Activated CD4-positive, alpha-beta memory T cell treated with anti-CD3 and anti-CD28 coated beads, Interleukin-2, amount 10 ng/mL, durations not matched to agents 7 days and 5 days (primary cell): ENCODE data around the gene UBAC2. TPM values are rescaled to one million over a fixed set of nuclear protein-coding genes. Genes with fewer than 3 reads are reported as not detected.
"Not testable (repeated sequence)": the region's sequence is repeated elsewhere in the genome, so short reads cannot be mapped to it uniquely, and the experiment has no call there.

Experiments
- CTCF ChIA-PET: fragments of 350-600 bp; sonication (Branson Sonifier 250); formaldehyde crosslinking; loops from one replicate; lab custom pipeline; 2021; ENCODE audit warnings: antibody characterized with exemption, inconsistent platforms; lab: Charles Lee
- POLR2A ChIA-PET: fragments of 350-600 bp; sonication (Branson Sonifier 250); formaldehyde crosslinking; loops from one replicate; lab custom pipeline; 2021; ENCODE audit warnings: antibody characterized with exemption; lab: Charles Lee
- DNase-seq: peaks from one replicate; pipeline ENCODE4 v3.0.0-alpha.2; 2020
- H3K27ac Mint-ChIP-seq: one replicate; pipeline ENCODE4 v1.8.0; 2021; ENCODE audit warnings: mild to moderate bottlenecking, mixed read lengths
- H3K27me3 Mint-ChIP-seq: one replicate; pipeline ENCODE4 v1.8.0; 2021; ENCODE audit warnings: mixed read lengths
- H3K36me3 Mint-ChIP-seq: one replicate; pipeline ENCODE4 v1.8.0; 2021; ENCODE audit warnings: low read depth, mixed read lengths
- H3K4me1 Mint-ChIP-seq: one replicate; pipeline ENCODE4 v1.8.0; 2021; ENCODE audit warnings: mixed read lengths
- H3K4me3 Mint-ChIP-seq: one replicate; pipeline ENCODE4 v1.8.0; 2021; ENCODE audit warnings: mild to moderate bottlenecking, mixed read lengths
- H3K9me3 Mint-ChIP-seq: one replicate; pipeline ENCODE4 v1.8.0; 2021; ENCODE audit warnings: mixed read lengths
- total RNA-seq, 2 experiments: library from RNA; stranded (reverse); gene quantifications; one replicate each; pipeline ENCODE4 v1.2.3, GENCODE V29; 2021

Gene UBAC2
- total RNA-seq, 2 experiments from 2014 or later = 53.8 to 55.2 TPM

DNA sequence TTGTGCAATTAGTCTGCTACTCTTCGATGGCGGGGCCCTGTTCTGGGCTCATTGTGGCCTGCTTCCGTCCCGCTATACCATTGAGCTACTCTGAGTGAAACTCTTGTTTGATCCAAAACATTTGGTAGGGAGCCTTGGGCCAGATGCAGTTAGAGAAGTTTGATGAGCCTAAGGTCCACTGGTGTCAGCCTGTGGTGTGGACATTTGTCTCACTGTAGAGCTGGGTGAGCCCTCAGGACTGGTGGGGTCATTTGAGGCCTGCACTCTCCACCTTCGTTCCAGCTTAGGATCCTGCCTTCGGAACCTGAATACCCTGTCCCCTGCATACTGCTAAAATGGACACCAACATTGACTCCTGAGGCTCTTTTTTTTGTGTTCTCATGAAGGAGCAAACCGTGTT is 6.9 kb downstream of the UBAC2 start:
- Mint-ChIP-seq H3K27me3 (peaks cover 11% of the 10 kb centered on the region), H3K36me3 (peaks cover 40% of the 10 kb centered on the region), H3K9me3 (no peaks in the 10 kb centered on the region), H3K4me3 (no peak overlapping the region), H3K27ac (no peak overlapping the region), H3K4me1 (peaks cover 48% of the 10 kb centered on the region)
- ChIA-PET POLR2A (interaction anchor here (5.0 kb wide), 1 partner anchor 11 kb away, joined by 27 read pairs; no protein-coding TSS in a partner anchor), CTCF (interaction anchor here (0.8 to 12.7 kb wide), 3 partner anchors 14 to 59 kb away, joined by 3 to 179 read pairs (median 3); no protein-coding TSS in a partner anchor)
- no peak for DNase-seq

DNA sequence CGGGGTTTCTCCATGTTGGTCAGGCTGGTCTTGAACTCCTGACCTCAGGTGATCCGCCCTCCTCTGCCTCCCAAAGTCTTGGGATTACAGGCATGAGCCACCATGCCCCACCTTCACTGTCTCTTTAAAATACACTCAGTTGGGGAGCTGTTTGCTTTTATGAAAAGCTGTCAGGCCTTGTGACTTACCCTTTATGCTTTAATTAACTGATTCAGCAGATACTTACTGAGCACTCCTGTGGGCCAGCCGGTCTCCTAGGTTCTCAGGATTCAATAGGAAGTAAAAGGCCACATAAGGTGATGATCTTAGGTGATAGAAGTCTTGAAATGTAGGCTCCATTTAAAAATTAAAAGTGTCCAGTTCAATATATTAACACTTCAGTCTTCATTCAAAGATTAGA is 7.5 kb downstream of the UBAC2 start:
- Mint-ChIP-seq H3K36me3 (peaks cover 37% of the 10 kb centered on the region), H3K9me3 (no peaks in the 10 kb centered on the region), H3K4me1 (peaks cover 43% of the 10 kb centered on the region), H3K27me3 (peaks cover 11% of the 10 kb centered on the region), H3K27ac (no peak overlapping the region), H3K4me3 (no peak overlapping the region)
- POLR2A ChIA-PET = interaction anchor here (1.0 to 2.2 kb wide), 2 partner anchors 8 to 50 kb away, joined by 3 to 10 read pairs; partner anchors contain the start of genes GPR18 and UBAC2
- DNase-seq = no peak
- CTCF ChIA-PET = interaction anchor here (12.7 kb wide), 1 partner anchor 59 kb away, joined by 179 read pairs; no protein-coding TSS in a partner anchor

DNA sequence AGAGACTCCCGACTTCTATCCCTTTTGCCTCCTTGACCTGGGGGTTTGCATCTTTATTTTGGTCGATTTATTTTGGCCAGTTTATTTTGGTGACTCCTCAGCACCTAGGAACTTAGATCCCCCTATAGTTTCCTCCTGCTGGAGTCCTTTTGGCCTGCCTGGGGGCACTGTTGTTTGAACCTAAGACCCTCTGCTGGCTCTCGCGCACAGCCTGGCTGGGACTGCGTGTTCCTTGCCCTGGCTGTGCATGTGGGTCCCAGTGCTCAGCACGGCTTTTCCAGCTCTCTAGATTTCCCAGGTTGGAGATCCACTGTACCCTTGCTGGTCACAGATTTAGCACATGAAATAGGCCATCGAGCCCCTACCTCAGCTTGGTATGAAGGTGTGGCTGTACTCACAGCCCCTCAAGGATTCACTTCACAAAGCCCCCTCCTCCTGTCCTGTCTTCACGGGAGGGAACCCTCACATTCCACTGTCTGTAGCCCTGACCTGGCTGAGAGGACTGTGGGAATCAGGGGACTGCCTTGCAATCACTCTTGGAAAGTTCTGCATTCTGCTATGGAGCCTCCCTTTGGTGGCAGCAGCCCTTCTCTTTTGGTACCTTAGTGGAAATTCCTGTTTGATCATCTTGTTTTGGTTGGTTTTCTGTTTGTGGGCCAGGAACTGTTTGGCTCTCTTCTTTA is 8.3 kb downstream of the UBAC2 start:
- H3K27me3 Mint-ChIP-seq = peaks cover 11% of the 10 kb centered on the region
- DNase-seq = no peak
- ChIA-PET CTCF (no interaction called here), POLR2A (interaction anchor here (1.0 to 2.2 kb wide), 2 partner anchors 8 to 49 kb away, joined by 3 to 10 read pairs; partner anchors contain the start of genes GPR18 and UBAC2)
- peaks cover 38% of the 10 kb centered on the region for H3K4me1 Mint-ChIP-seq
- H3K4me3 Mint-ChIP-seq = no peak overlapping the region
- no peaks in the 10 kb centered on the region for H3K9me3 Mint-ChIP-seq
- no peak overlapping the region for H3K27ac Mint-ChIP-seq
- H3K36me3 Mint-ChIP-seq = peaks cover 37% of the 10 kb centered on the region

DNA sequence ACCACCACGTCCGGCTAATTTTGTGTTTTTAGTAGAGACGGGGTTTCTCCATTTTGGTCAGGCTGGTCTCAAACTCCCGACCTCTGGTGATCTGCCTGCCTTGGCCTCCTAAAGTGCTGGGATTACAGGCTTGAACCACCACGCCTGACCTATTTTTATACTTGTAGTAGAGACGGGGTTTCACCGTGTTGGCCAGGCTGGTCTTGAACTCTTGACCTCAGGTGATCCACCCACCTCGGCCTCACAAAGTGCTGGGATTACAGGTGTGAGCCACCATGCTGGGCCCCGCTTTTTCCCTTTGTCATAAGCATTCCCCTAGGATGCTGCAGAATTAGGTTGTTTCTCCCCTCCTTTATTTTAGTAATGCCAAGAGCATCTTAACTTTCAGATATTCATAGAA is 10.0 kb downstream of the UBAC2 start:
- H3K27ac Mint-ChIP-seq, H3K27me3 Mint-ChIP-seq, H3K4me3 Mint-ChIP-seq, H3K9me3 Mint-ChIP-seq, DNase-seq, CTCF ChIA-PET, POLR2A ChIA-PET: not testable (repeated sequence)
- peaks cover 38% of the 10 kb centered on the region for H3K4me1 Mint-ChIP-seq
- peaks cover 26% of the 10 kb centered on the region for H3K36me3 Mint-ChIP-seq

DNA sequence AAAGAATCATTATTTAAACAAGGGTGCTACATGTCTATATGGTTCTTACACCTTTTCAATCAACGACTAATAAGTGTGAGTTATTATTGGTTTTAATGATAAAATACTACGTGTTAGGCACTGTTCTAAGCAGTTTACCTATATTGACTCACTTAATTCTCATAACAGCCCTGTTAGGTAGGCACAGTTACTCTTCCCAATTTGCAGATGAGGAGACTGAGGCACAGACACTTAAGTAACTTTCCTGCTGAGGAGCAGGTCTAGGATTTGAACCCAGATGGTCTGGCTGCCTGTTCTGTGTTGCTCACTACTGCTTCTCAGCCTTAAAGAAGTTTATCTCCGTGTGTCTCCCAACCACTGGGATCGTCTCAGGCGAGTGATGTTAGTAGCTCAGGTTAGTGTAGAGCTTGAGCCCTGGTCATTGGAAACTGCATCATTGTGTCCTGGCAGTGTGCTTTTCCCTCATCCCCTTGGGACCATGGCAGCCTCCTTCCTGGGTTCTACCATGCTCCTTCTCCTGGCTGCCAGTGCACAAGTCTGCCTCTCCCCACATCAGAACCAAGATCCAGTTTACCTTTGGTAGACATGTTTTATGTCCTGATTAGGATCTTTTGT is 10.9 kb downstream of the UBAC2 start:
- Mint-ChIP-seq H3K27me3 (no peaks in the 10 kb centered on the region), H3K36me3 (peaks cover 19% of the 10 kb centered on the region), H3K4me3 (no peak overlapping the region), H3K4me1 (peaks cover 36% of the 10 kb centered on the region), H3K27ac (no peak overlapping the region), H3K9me3 (no peaks in the 10 kb centered on the region)
- ChIA-PET POLR2A (no interaction called here), CTCF (no interaction called here)
- DNase-seq = no peak

DNA sequence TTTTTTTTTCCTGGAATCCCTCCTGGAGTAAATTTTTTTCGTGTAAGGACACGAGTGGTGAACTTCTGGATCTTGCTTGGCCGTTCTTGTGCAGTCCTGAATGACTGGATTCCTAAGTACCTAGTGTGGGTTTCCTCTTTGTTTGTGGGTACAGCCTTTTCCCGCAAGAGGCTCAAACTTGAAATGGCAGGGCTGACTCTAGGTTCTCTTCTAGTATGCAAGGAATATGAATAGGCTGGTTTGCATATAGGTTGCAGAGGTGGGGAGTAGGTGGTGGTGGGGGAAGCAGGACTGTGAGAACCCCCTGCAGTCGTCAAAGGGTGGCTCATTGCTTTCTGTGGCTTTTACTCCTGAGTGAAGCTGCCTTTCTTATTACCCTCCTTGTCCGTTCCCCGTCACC is 13.6 kb downstream of the UBAC2 start:
- Mint-ChIP-seq H3K4me1 (peaks cover 54% of the 10 kb centered on the region), H3K27ac (peak overlapping the region; percentile 83), H3K27me3 (no peaks in the 10 kb centered on the region), H3K9me3 (no peaks in the 10 kb centered on the region), H3K4me3 (peak overlapping the region; percentile 3), H3K36me3 (peaks cover 15% of the 10 kb centered on the region)
- DNase-seq = no peak
- ChIA-PET POLR2A (interaction anchor here (0.6 to 3.5 kb wide), 8 partner anchors 9 to 44 kb away, joined by 3 to 34 read pairs (median 8); partner anchors contain the start of genes GPR18 and UBAC2), CTCF (interaction anchor here (1.1 to 1.8 kb wide), 3 partner anchors 9 to 50 kb away, joined by 5 to 12 read pairs (median 7); partner anchors contain the start of gene UBAC2)

DNA sequence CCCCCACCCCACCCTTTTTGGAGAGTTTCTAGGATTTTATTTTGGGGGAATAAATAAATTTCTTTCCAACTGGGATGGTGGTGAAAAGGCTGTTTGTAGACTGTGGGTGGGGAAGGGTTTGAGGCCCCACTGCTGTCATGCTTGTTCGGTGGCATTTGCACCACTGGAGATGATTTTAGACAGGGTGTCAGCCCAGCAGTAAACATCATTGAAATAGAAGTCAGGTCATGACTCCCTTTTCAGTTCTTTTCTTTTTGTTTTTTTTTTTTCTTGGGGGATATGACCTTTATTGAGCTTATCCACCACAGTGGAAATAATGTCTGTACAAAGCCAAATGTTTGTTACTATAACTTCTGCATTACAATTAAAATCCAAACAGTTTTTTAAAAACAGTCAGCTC is 14.1 kb downstream of the UBAC2 start:
- no peak for DNase-seq
- Mint-ChIP-seq H3K4me1 (peaks cover 57% of the 10 kb centered on the region), H3K36me3 (peaks cover 17% of the 10 kb centered on the region), H3K27ac (peak overlapping the region; percentile 83), H3K27me3 (no peaks in the 10 kb centered on the region), H3K4me3 (peak overlapping the region; percentile 67), H3K9me3 (no peaks in the 10 kb centered on the region)
- POLR2A ChIA-PET = interaction anchor here (0.6 to 3.5 kb wide), 8 partner anchors 9 to 43 kb away, joined by 3 to 34 read pairs (median 8); partner anchors contain the start of genes GPR18 and UBAC2
- CTCF ChIA-PET = interaction anchor here (0.8 to 1.8 kb wide), 6 partner anchors 9 to 222 kb away, joined by 3 to 12 read pairs (median 6); partner anchors contain the start of gene UBAC2

DNA sequence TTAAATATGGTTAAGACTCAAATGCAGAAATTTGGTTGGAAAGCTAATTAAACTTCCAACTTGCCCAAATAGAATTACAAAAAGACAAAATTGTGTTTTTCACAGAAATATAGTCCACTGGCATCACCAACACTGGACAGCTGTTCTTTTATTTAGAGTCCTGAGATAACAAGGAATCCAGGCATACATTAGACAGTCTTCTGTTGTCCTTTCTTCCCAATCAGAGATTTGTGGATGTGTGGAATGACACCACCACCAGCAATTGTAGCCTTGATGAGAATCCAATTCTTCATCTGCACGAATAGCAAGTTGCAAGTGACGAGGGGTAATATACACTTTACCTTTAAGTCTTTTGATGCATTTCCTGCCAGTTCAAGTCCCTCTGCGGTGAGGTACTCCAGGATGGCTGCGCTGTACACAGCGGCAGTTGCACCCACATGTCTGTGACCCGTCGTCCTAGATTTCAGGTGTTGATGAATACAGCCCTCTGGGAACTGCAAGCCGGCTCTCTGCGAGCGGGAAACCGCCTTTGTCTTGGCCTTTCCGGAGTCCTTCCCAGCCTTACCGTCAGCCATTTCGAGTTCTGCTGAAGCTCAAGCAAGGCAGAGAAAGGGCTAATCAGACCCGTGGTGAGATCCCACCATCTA is 14.7 kb downstream of the UBAC2 start:
- Mint-ChIP-seq H3K27ac (peak overlapping the region; percentile 83), H3K36me3 (peaks cover 17% of the 10 kb centered on the region), H3K4me1 (peaks cover 62% of the 10 kb centered on the region), H3K4me3 (peak overlapping the region; percentile 67), H3K9me3 (no peaks in the 10 kb centered on the region), H3K27me3 (no peaks in the 10 kb centered on the region)
- POLR2A ChIA-PET = interaction anchor here (0.6 to 3.5 kb wide), 8 partner anchors 10 to 287 kb away, joined by 3 to 34 read pairs (median 8); partner anchors contain the start of genes GPR18 and UBAC2
- DNase-seq = peak; percentile 74
- CTCF ChIA-PET = interaction anchor here (0.8 to 1.8 kb wide), 6 partner anchors 10 to 221 kb away, joined by 3 to 12 read pairs (median 6); partner anchors contain the start of gene UBAC2

DNA sequence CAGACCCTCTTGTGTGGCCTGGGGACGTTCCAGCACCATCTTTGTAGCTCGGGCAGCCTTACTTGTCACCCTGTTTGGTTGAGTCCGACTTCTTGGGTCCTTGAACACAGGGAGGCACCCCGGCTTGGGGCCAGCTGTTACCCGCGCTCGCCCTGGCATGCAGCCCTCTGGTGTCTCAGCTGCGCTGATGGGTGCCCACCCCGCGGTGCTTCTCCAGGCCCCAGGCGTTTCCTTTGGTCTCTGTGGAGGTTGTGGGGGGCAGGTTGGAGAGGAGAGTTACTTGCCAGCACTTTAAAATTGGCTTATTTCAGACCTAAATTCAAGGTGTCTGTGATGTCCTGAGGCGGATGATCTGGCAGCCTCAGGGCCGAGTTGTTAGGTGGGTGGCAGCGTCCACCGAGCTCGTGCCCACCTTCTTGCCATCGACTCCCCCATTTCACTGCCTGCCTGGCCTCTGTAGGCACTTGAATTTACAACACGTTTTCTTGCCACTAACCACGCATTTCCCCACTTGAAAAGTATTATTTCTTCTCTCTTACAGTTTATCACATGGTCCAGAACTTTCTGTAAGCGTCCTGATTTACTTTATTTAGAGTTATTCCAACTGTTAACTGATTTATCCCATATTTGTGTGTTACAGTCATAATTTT is 16.9 kb downstream of the UBAC2 start:
- peak overlapping the region; percentile 25 for H3K4me3 Mint-ChIP-seq
- no peaks in the 10 kb centered on the region for H3K27me3 Mint-ChIP-seq
- H3K27ac Mint-ChIP-seq = peak overlapping the region; percentile 15
- DNase-seq = no peak
- POLR2A ChIA-PET = interaction anchor here (0.7 to 3.5 kb wide), 6 partner anchors 12 to 171 kb away, joined by 3 to 28 read pairs (median 3); partner anchors contain the start of genes GPR18 and UBAC2
- peaks cover 79% of the 10 kb centered on the region for H3K4me1 Mint-ChIP-seq
- CTCF ChIA-PET = interaction anchor here (0.7 to 3.2 kb wide), 4 partner anchors 14 to 52 kb away, joined by 3 to 15 read pairs (median 6); no protein-coding TSS in a partner anchor
- peaks cover under 1% of the 10 kb centered on the region for H3K9me3 Mint-ChIP-seq
- H3K36me3 Mint-ChIP-seq = peaks cover 25% of the 10 kb centered on the region

DNA sequence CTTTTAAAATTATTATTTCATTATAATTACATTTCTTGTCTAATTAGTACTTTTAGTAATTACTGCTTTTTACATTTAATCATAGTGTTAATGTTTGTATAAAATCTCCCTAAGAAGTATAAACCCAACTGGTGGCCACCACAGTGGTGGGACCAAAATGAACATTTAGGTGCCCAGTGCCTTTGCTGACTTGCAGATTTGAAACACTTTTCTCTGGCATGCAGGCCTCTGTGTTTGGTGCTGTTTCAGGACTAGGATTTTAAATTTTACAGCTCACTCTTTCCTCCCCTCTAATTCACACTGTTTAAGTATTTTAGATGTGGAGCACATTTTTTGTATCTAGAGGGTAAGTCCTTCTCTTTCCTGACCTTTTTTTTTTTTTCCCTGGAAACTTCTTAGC is 17.5 kb downstream of the UBAC2 start:
- Mint-ChIP-seq H3K4me1 (peaks cover 83% of the 10 kb centered on the region), H3K27ac (peak overlapping the region; percentile 73), H3K36me3 (peaks cover 30% of the 10 kb centered on the region), H3K4me3 (no peak overlapping the region), H3K9me3 (peaks cover 3% of the 10 kb centered on the region), H3K27me3 (no peaks in the 10 kb centered on the region)
- DNase-seq = no peak
- CTCF ChIA-PET = interaction anchor here (0.8 to 3.2 kb wide), 10 partner anchors 10 to 623 kb away, joined by 3 to 15 read pairs (median 4); partner anchors contain the start of genes GPR18 and UBAC2
- POLR2A ChIA-PET = interaction anchor here (0.8 to 2.8 kb wide), 13 partner anchors 10 to 207 kb away, joined by 3 to 45 read pairs (median 4); partner anchors contain the start of genes GPR18 and UBAC2

DNA sequence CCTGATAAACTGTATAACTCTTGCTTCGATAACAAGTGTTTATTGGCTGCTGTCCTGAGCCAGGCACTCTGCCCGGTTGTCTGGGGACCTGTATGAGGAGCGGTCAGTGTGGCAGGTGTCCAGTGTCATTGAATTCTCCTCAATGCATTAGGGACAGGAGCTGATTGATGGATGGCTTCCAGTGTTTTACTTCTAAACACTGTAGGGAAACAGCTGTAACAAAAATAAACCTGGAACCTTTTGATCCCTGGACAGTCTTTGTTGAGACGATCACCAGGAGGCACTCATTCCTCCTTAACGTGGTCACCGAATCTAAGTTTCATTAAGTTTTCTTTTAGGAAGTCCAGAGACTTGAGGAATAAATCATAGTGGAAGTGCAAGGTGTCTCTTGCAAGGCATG is 17.9 kb downstream of the UBAC2 start:
- ChIA-PET CTCF (interaction anchor here (0.6 to 3.2 kb wide), 13 partner anchors 9 to 623 kb away, joined by 3 to 15 read pairs (median 4); partner anchors contain the start of genes GPR18 and UBAC2), POLR2A (interaction anchor here (0.7 to 2.8 kb wide), 15 partner anchors 9 to 207 kb away, joined by 3 to 45 read pairs (median 4); partner anchors contain the start of genes GPR18 and UBAC2)
- Mint-ChIP-seq H3K27me3 (no peaks in the 10 kb centered on the region), H3K4me3 (peak overlapping the region; percentile 20), H3K27ac (peak overlapping the region; percentile 73), H3K4me1 (peaks cover 86% of the 10 kb centered on the region), H3K9me3 (peaks cover 4% of the 10 kb centered on the region), H3K36me3 (peaks cover 34% of the 10 kb centered on the region)
- no peak for DNase-seq
